BJ (cell line): ENCODE results near the gene IFNA16. TPM values are rescaled to one million over a fixed set of nuclear protein-coding genes. Genes with fewer than 3 reads are reported as not detected.
"Not testable (repeated sequence)": the region's sequence is repeated elsewhere in the genome, so short reads cannot be mapped to it uniquely, and the experiment has no call there.

Source experiments
- CTCF ChIA-PET: fragments of 350-600 bp; formaldehyde crosslinking; extraction: SDS; loops from one replicate; lab custom pipeline; 2021; ENCODE audit warnings: antibody characterized with exemption, inconsistent platforms; lab: Yijun Ruan, JAX
- POLR2A ChIA-PET: fragments of 300-600 bp; sonication (Branson Sonifier 250); formaldehyde crosslinking; extraction: SDS; loops from one replicate; lab custom pipeline; 2021; ENCODE audit warnings: antibody characterized with exemption; lab: Charles Lee
- DNase-seq: peaks from one replicate; pipeline ENCODE4 v3.0.0-alpha.2; 2011; ENCODE audit warnings: low read depth
- H3K27me3 ChIP-seq: 2 replicates; pipeline ENCODE4 v1.6.0; 2011; ENCODE audit warnings: low read length; ENCODE audit not compliant: control insufficient read depth, insufficient read depth
- H3K36me3 ChIP-seq: 2 replicates; pipeline ENCODE4 v1.5.1; 2011; ENCODE audit warnings: low read length; ENCODE audit not compliant: control insufficient read depth, insufficient read depth
- H3K4me3 ChIP-seq: 2 replicates; pipeline ENCODE4 v1.5.1; 2011; ENCODE audit warnings: low read depth, mild to moderate bottlenecking, control low read depth, low read length
- polyA plus RNA-seq: library from polyadenylated mRNA; depleted of rRNA; stranded (reverse); fragments of >200 nt; gene quantifications from 2 replicates; pipeline ENCODE4 v1.2.3, GENCODE V29; 2011
- TF ChIP-seq, protein P1 (sequence below): IDR thresholded peaks from 2 replicates; pipeline ENCODE4 v1.5.1; 2011; ENCODE audit warnings: low read depth, mild to moderate bottlenecking, control low read depth, inconsistent platforms, low read length, moderate library complexity; ENCODE audit not compliant: insufficient read depth

Gene IFNA16
- polyA plus RNA-seq, 1 experiment: not detected

DNA sequence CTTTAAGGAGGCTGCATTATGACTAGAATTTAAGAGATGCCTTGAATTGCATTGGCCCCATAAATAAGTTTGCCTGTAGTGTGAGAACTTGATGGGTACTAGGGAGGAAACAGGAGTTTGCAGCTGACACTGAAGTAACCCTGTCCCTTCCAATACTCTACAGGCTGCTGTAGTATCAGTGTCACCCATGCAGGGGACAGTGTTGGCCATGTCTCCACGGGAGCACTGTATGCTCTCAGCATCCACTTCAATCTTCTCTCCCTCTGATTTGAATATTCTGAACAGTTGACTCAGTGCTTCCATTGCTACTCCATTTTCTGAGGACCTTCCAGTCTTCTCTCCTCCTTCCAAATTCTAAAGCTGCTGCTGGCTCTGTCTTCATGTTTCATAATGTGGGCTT, 34.1 kb upstream of the IFNA16 start:
- CTCF ChIA-PET: interaction anchor here (1.1 to 1.7 kb wide), 2 partner anchors 15 to 144 kb away, joined by 4 read pairs; no protein-coding TSS in a partner anchor
- H3K27me3 ChIP-seq: no peaks in the 10 kb centered on the region
- DNase-seq: no peak

DNA sequence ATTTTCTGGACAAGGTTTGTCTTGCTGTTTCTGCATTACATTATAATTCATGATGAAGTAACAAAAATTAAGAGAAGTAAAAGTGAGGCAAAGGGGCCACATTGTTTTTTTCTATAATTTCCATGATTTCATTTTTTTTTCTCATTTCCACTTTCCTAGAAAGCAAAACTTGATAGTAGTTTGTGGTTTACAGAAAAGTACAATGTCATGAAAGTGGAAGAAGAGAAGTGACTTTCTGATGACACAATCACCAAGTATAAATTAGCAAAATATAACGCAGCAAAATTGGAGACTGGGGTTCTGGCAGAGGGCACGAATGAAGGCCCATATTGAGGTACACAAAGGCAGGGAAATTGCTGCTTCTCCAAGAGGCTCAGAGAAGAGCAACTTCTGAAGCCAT, 27.7 kb upstream of the IFNA16 start:
- POLR2A ChIA-PET: no interaction called here
- DNase-seq: no peak
- H3K4me3 ChIP-seq: no peak overlapping the region
- TF ChIP-seq, protein P1, sequence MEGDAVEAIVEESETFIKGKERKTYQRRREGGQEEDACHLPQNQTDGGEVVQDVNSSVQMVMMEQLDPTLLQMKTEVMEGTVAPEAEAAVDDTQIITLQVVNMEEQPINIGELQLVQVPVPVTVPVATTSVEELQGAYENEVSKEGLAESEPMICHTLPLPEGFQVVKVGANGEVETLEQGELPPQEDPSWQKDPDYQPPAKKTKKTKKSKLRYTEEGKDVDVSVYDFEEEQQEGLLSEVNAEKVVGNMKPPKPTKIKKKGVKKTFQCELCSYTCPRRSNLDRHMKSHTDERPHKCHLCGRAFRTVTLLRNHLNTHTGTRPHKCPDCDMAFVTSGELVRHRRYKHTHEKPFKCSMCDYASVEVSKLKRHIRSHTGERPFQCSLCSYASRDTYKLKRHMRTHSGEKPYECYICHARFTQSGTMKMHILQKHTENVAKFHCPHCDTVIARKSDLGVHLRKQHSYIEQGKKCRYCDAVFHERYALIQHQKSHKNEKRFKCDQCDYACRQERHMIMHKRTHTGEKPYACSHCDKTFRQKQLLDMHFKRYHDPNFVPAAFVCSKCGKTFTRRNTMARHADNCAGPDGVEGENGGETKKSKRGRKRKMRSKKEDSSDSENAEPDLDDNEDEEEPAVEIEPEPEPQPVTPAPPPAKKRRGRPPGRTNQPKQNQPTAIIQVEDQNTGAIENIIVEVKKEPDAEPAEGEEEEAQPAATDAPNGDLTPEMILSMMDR: no peak
- CTCF ChIA-PET: interaction anchor here (1.3 kb wide), 1 partner anchor 9 kb away, joined by 6 read pairs; no protein-coding TSS in a partner anchor
- H3K36me3 ChIP-seq: no peaks in the 10 kb centered on the region
- no peaks in the 10 kb centered on the region for H3K27me3 ChIP-seq

More for the DNA sequence above, 34.1 kb upstream of the IFNA16 start:
- POLR2A ChIA-PET: no interaction called here
- TF ChIP-seq, protein P1: no peak
- H3K36me3 ChIP-seq: no peaks in the 10 kb centered on the region
- no peak overlapping the region for H3K4me3 ChIP-seq

DNA sequence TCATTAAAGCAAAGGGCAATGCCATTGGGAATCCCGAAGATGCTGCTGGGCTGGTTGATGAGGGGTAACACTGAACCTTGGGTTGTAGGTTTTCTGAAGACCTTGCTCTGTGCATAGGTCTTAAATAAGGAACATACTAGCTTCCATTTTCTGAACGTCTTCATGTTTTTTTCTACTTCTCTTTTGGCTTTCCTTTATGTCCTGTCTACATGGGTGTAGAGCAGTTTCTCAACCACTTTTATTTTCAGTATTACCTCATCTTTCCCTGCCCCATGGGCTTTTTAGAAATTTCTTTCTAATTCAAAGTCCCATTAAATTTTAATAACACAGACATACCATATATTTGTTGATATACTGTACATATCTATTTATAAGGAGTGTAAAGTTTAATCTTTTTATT, 22.8 kb upstream of the IFNA16 start, which contains the start of gene IFNA14:
IFNA14 (minus strand) TSS at position 95 of the 400 bp plus-strand sequence; CDS start at position 25, 70 bp downstream.
- Histone ChIP-seq H3K27me3 (0 out of 2 replicates have a peak, but pooled peaks cover 2% of the 10 kb centered on the region), H3K36me3 (no peaks in the 10 kb centered on the region), H3K4me3 (no peak within 1 kb of the TSS)
- POLR2A ChIA-PET: no interaction called here
- CTCF ChIA-PET: no interaction called here
- TF ChIP-seq, protein P1: no peak
- no peak for DNase-seq

DNA sequence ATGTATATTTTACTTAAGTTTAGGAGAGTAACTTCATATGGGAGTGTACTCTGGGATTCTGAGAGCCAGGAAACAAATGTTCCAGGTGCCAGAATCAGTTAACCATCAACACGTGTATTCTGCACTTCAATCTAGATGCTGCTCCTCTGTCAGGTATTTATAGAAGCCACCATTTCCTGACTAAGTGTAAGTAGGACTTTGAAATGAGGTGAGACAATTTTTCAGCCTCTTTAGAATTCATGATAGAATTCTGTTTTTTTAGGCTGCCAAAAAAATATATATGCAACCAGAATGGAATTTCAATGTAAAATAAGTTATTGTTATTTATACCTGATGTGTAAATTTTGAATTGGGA, 19.2 kb upstream of the IFNA16 start:
- CTCF ChIA-PET: interaction anchor here (0.6 to 1.7 kb wide), 14 partner anchors 11 to 573 kb away, joined by 3 to 5 read pairs (median 4); no protein-coding TSS in a partner anchor
- POLR2A ChIA-PET, H3K27me3 ChIP-seq, H3K4me3 ChIP-seq, DNase-seq, H3K36me3 ChIP-seq: not testable (repeated sequence)

DNA sequence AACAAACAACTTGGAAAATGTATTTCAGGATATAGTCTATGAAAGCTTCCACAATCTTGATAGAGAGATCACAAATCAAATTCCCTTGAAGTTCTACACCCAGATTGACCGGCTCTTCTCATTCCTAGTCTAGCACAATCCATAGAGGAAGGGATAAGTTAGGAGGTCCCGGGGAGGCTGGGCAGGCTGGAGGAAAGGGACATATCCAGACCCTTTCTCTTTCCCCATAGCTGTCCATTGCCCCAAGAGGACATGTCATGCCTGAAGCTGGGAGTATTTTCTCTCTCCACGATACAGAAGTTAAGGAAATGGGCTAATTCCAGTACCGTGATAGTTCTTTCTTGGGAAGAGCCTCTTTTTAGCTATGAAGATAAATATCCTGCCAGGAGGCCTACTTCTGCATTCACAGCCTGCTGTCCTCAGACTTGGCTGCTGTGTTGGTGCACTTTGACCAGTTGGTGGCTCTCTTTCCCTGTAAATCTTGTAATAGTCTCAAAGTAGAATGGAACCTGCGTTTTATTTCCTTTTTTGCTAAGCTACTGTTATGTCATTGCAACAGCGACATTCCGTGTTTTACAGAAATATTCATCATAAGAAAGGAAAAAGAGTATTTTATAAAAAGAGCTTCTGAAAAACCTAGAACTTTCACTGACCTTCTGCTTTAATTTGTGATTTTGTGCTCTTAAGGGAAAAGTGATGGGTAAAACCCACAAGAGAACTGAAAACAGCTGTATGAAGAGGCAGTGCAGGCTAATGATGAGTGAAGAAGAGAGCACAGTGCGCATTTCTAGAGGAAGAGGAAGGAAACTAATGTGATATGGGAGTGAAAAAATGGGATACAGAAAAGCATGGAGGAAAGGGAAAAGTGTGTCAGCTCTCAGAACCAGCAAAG, 18.6 kb upstream of the IFNA16 start:
- H3K27me3 ChIP-seq, POLR2A ChIA-PET, DNase-seq, H3K36me3 ChIP-seq, H3K4me3 ChIP-seq: not testable (repeated sequence)
- TF ChIP-seq, protein P1: peak; percentile 53
- CTCF ChIA-PET: interaction anchor here (0.6 to 1.7 kb wide), 16 partner anchors 9 to 574 kb away, joined by 3 to 6 read pairs (median 4); no protein-coding TSS in a partner anchor
